Esophagus muscularis mucosa (tissue), 4 donors: ENCODE measurements around the gene MICU1.

Experiments
- CTCF ChIP-seq, 3 experiments: fragments of 200-600 bp in 2 of 3; fragments of 450-650 bp in 1 of 3; sonication (generic) in 2 of 3; IDR thresholded peaks; one replicate each; pipeline ENCODE4 v1.5.1; 2017 to 2019; ENCODE audit warnings: antibody characterized with exemption in 3 of 3, mild to moderate bottlenecking in 2 of 3, moderate library complexity in 1 of 3
- EP300 ChIP-seq: sonication (generic); formaldehyde crosslinking; IDR thresholded peaks from one replicate; pipeline ENCODE4 v1.6.1; 2017; ENCODE audit warnings: antibody characterized with exemption
- POLR2A ChIP-seq: fragments of 450-650 bp; IDR thresholded peaks from one replicate; pipeline ENCODE4 v1.6.1; 2017; ENCODE audit warnings: antibody characterized with exemption, moderate library complexity, mild to moderate bottlenecking, low read depth
- POLR2AphosphoS5 ChIP-seq, 2 donors: sonication (generic); formaldehyde crosslinking; IDR thresholded peaks; one replicate each; pipeline ENCODE4 v1.6.1; 2017; ENCODE audit warnings: antibody characterized with exemption in 2 of 2

DNA sequence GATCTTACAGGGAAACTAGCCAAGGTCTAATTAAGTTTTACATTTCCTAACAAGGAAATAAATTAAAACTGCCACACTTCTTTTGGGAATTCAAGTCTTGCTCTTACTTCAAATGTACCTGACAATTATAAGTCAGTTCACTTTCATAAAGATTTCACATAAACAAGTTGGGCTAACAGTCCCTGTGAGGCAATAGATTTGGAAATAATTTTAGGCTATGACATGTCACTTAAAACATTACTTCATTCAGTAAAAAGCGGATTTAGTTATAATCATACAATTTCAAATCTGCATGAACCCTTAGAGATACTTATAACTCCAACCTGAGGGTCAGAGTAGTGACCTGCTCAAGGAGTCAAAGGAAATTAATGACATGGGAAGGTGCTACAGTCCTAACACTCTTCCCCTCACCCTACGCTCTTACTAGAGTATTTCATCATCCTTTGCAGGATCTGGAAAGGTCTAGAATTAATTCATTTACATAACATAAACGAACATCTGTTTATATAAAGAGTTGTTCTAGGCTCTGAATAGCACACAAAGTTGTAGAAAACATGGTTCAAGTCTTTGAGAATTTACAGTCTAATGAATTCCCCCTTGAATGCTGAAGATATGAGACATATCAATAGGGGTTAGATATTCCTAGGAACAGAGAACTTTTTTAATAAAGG, 238.8 kb downstream of the MICU1 start:
- no peak for TF ChIP-seq CTCF (IDR thresholded peaks at IDR 0.05)
- TF ChIP-seq EP300 = no peak
- TF ChIP-seq POLR2A = no peak
- TF ChIP-seq POLR2AphosphoS5 (IDR thresholded peaks at IDR 0.05) = no peak
